ENCODE data around the gene CLIP4.

CLIP4 gene

DNA sequence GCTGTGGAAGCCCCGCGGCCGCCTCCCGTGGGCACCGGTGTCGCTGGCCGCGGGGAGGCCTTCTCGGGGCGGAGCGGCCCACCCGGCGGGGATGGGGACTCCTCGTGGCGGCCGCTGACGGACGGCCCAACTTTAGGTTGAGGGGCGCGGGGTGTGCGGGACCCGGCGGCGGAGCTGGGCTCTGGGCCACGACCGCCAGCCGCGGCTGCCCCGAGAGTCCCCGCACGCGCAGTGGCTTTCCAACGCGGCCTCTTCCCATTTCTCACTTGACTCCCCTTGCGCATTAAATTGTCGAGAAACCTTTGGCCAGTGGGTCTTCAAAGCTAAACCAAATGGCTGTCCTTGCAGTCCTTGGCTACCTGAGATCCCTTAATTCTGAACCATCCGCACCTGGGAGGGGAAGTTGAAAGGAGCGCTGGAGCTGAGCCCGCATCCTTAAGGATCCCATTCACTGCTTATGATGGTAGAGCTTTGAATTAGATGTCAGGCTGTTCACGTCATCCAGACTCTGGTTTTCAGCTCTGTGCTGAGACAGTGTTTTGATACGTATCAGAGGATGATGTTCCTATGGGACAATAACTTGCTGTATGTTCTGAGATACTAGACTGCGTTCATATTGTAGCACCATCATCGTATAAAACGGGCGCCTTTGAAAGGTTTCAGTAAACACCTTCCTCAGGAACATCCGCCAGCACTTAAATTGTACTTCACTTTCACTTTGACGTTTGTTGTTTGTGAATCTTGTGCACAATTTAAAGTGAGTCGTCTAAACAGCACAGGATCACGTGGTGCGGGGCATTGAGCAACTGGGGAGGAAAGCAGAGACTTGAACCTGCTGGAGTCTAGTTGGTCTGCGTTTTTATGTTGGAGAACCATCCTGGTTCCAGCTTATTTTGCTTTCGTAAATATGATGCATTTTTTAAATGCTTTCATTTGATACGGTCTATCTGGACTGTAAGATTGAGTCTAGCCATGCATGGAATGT, 874 bp downstream of the CLIP4 start:
- Histone ChIP-seq H3K4me3 (peak overlapping the region; percentile 70 to 92), H3K27ac (peak overlapping the region; percentile 78 to 87), H3K9me3 (no peaks in the 10 kb centered on the region), H3K4me1 (peaks cover 0 to 31% (median 12%) of the 10 kb centered on the region in 4 donors), H3K27me3 (no peaks in the 10 kb centered on the region), H3K36me3 (no peaks in the 10 kb centered on the region)
- TF ChIP-seq, protein P1, sequence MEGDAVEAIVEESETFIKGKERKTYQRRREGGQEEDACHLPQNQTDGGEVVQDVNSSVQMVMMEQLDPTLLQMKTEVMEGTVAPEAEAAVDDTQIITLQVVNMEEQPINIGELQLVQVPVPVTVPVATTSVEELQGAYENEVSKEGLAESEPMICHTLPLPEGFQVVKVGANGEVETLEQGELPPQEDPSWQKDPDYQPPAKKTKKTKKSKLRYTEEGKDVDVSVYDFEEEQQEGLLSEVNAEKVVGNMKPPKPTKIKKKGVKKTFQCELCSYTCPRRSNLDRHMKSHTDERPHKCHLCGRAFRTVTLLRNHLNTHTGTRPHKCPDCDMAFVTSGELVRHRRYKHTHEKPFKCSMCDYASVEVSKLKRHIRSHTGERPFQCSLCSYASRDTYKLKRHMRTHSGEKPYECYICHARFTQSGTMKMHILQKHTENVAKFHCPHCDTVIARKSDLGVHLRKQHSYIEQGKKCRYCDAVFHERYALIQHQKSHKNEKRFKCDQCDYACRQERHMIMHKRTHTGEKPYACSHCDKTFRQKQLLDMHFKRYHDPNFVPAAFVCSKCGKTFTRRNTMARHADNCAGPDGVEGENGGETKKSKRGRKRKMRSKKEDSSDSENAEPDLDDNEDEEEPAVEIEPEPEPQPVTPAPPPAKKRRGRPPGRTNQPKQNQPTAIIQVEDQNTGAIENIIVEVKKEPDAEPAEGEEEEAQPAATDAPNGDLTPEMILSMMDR (IDR thresholded peaks at IDR 0.05), result no peak
- DNase-seq, result peak; percentile 80 to 86
- intact Hi-C loops (cut with DNase I; ENCODE audit: low total_unique reads), result no loop called here

- TF ChIP-seq, protein P1 (IDR thresholded peaks at IDR 0.05), result no peak
- Histone ChIP-seq H3K27me3 (no peaks in the 10 kb centered on the region), H3K4me1 (peaks cover 0 to 37% (median 12%) of the 10 kb centered on the region in 4 donors), H3K4me3 (no peak overlapping the region), H3K36me3 (peaks cover 0 to 4% (median 0%) of the 10 kb centered on the region in 3 donors), H3K27ac (peak overlapping the region in 1 of 2 donors; percentile 78), H3K9me3 (no peaks in the 10 kb centered on the region)
- intact Hi-C loops (cut with DNase I; ENCODE audit: low total_unique reads), result no loop called here
- no peak for DNase-seq
Observed at GRCh38 chr2:29117636-29118303, 2.6 kb downstream of the CLIP4 start.

- Histone ChIP-seq H3K36me3 (peaks cover 0 to 17% (median 4%) of the 10 kb centered on the region in 3 donors), H3K27ac (no peak overlapping the region), H3K9me3 (no peaks in the 10 kb centered on the region), H3K4me1 (peaks cover 0 to 43% (median 14%) of the 10 kb centered on the region in 4 donors), H3K4me3 (no peak overlapping the region), H3K27me3 (no peaks in the 10 kb centered on the region)
- intact Hi-C loops (cut with DNase I; ENCODE audit: low total_unique reads), result no loop called here
- TF ChIP-seq, protein P1 (IDR thresholded peaks at IDR 0.05), result no peak
- no peak for DNase-seq
Observed at GRCh38 chr2:29119211-29119610, 4.0 kb downstream of the CLIP4 start.

DNA sequence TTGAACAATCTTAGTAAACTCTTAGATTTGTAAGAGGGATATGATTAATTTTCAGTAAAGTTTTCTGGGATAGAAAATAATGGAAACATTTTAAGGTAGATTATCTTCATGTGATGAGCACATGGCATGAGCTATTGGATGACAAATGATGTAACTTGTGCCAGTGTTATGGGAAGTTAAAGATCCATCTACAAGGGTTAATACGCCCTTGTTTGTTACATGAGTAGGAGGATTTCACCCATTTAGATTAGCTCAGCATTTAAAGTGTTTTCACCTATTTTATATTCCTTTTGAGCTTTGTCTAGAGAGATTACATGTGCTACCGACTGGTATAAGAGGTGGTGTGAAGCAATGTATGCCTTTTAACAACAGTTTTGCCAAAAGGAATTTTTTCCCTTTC, 5.6 kb downstream of the CLIP4 start:
- TF ChIP-seq, protein P1 (IDR thresholded peaks at IDR 0.05), result no peak
- intact Hi-C loops (cut with DNase I; ENCODE audit: low total_unique reads), result no loop called here
- Histone ChIP-seq H3K36me3 (peaks cover 5 to 27% (median 10%) of the 10 kb centered on the region in 3 donors), H3K27ac (no peak overlapping the region), H3K9me3 (no peaks in the 10 kb centered on the region), H3K4me3 (no peak overlapping the region), H3K27me3 (no peaks in the 10 kb centered on the region), H3K4me1 (peaks cover 0 to 43% (median 12%) of the 10 kb centered on the region in 4 donors)
- no peak for DNase-seq

- intact Hi-C loops (cut with DNase I; ENCODE audit: low total_unique reads), result no loop called here
- no peak overlapping the region for H3K27ac ChIP-seq
- H3K9me3 ChIP-seq, result no peaks in the 10 kb centered on the region
Observed at GRCh38 chr2:29123617-29124349, 8.6 kb downstream of the CLIP4 start.

More at GRCh38 chr2:29123617-29124349, 8.6 kb downstream of the CLIP4 start:
- Histone ChIP-seq H3K4me3 (no peak overlapping the region), H3K4me1 (peaks cover 0 to 37% (median 2%) of the 10 kb centered on the region in 4 donors), H3K27me3 (no peaks in the 10 kb centered on the region), H3K36me3 (peaks cover 5 to 27% (median 10%) of the 10 kb centered on the region in 3 donors)
- DNase-seq, result no peak
- TF ChIP-seq, protein P1 (IDR thresholded peaks at IDR 0.05), result no peak
